SU-DHL-6 (cell line): Measurements from ENCODE around the gene ARVCF.

ENCODE experiments used
- H2AFZ ChIP-seq: fragments of 200-600 bp; sonication (generic); 2 replicates; pipeline ENCODE4 v1.6.1; 2014; ENCODE audit warnings: low read depth, mild to moderate bottlenecking, moderate library complexity, mixed read lengths, antibody characterized with exemption, low read length; ENCODE audit not compliant: severe bottlenecking
- H3F3A ChIP-seq: fragments of 200-600 bp; shearing (Covaris generic); 2 replicates; pipeline ENCODE4 v1.6.0; 2016; ENCODE audit warnings: antibody characterized with exemption, mild to moderate bottlenecking; ENCODE audit not compliant: insufficient read depth
- H3K27ac ChIP-seq: fragments of 200-600 bp; sonication (generic); 2 replicates; pipeline ENCODE4 v1.5.1; 2016; ENCODE audit warnings: low read depth, mild to moderate bottlenecking, low read length, moderate library complexity, mixed read lengths
- H3K27me3 ChIP-seq: fragments of 200-600 bp; sonication (generic), shearing (Covaris generic); 2 replicates; pipeline ENCODE4 v1.6.0; 2014; ENCODE audit warnings: mild to moderate bottlenecking, low read length
- H3K36me3 ChIP-seq: fragments of 200-600 bp; sonication (generic); 2 replicates; pipeline ENCODE4 v1.6.1; 2014; ENCODE audit warnings: mild to moderate bottlenecking, low read length, mixed read lengths
- H3K4me2 ChIP-seq: fragments of 300-600, 200-600 bp; shearing (Covaris generic), sonication (generic); 2 replicates; pipeline ENCODE4 v1.6.0; 2014; ENCODE audit warnings: low read length, low read depth, mild to moderate bottlenecking; ENCODE audit not compliant: poor library complexity, severe bottlenecking
- H3K4me3 ChIP-seq: fragments of 200-600 bp; sonication (generic); 2 replicates; pipeline ENCODE4 v1.5.1; 2014; ENCODE audit warnings: antibody characterized with exemption, low read length, mild to moderate bottlenecking, mixed read lengths; ENCODE audit not compliant: insufficient read depth, poor library complexity, severe bottlenecking
- H3K79me2 ChIP-seq: fragments of 200-600 bp; sonication (generic); 2 replicates; pipeline ENCODE4 v1.6.1; 2014; ENCODE audit warnings: mild to moderate bottlenecking, low read length, moderate library complexity; ENCODE audit not compliant: insufficient read depth
- H3K9ac ChIP-seq: fragments of 200-600 bp; sonication (generic); 2 replicates; pipeline ENCODE4 v1.7.0; 2014; ENCODE audit warnings: mild to moderate bottlenecking, low read length
- H3K9me2 ChIP-seq: fragments of 200-600 bp; sonication (generic); replicated peaks from 2 replicates; pipeline ENCODE4 v1.6.1; 2014; ENCODE audit warnings: low read length; ENCODE audit not compliant: insufficient read depth
- H3K9me3 ChIP-seq: fragments of 200-600 bp; sonication (generic); 2 replicates; pipeline ENCODE4 v1.6.1; 2014; ENCODE audit warnings: low read length, mixed read lengths; ENCODE audit not compliant: insufficient read depth
- H4K20me1 ChIP-seq: fragments of 200-600 bp; sonication (generic); 2 replicates; pipeline ENCODE4 v1.6.1; 2014; ENCODE audit warnings: low read depth, mild to moderate bottlenecking, antibody characterized with exemption, low read length, moderate library complexity, mixed read lengths
- EZH2phosphoT487 ChIP-seq: fragments of 200-600 bp; sonication (generic), shearing (Covaris generic); conservative IDR thresholded peaks from 2 replicates; pipeline ENCODE4 v1.6.1; 2018; ENCODE audit warnings: mild to moderate bottlenecking, antibody characterized with exemption, low read length, moderate library complexity, mixed read lengths
- TF ChIP-seq, protein P1 (sequence below): fragments of 200-600 bp; sonication (generic); IDR thresholded peaks from one replicate; pipeline ENCODE4 v1.5.1; 2017; ENCODE audit warnings: antibody characterized with exemption, mild to moderate bottlenecking, low read length, moderate library complexity; ENCODE audit not compliant: insufficient read depth, poor library complexity, severe bottlenecking

ARVCF gene

DNA sequence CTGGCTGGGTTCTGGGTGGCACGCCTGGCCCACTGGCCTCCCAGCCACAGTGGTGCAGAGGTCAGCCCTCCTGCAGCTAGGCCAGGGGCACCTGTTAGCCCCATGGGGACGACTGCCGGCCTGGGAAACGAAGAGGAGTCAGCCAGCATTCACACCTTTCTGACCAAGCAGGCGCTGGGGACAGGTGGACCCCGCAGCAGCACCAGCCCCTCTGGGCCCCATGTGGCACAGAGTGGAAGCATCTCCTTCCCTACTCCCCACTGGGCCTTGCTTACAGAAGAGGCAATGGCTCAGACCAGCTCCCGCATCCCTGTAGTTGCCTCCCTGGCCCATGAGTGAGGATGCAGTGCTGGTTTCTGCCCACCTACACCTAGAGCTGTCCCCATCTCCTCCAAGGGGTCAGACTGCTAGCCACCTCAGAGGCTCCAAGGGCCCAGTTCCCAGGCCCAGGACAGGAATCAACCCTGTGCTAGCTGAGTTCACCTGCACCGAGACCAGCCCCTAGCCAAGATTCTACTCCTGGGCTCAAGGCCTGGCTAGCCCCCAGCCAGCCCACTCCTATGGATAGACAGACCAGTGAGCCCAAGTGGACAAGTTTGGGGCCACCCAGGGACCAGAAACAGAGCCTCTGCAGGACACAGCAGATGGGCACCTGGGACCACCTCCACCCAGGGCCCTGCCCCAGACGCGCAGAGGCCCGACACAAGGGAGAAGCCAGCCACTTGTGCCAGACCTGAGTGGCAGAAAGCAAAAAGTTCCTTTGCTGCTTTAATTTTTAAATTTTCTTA, 47.3 kb downstream of the ARVCF start:
- no peaks in the 10 kb centered on the region for H3K36me3 ChIP-seq
- H4K20me1 ChIP-seq: no peaks in the 10 kb centered on the region
- no peaks in the 10 kb centered on the region for H3K9me2 ChIP-seq
- TF ChIP-seq EZH2phosphoT487: no peak
- TF ChIP-seq, protein P1, sequence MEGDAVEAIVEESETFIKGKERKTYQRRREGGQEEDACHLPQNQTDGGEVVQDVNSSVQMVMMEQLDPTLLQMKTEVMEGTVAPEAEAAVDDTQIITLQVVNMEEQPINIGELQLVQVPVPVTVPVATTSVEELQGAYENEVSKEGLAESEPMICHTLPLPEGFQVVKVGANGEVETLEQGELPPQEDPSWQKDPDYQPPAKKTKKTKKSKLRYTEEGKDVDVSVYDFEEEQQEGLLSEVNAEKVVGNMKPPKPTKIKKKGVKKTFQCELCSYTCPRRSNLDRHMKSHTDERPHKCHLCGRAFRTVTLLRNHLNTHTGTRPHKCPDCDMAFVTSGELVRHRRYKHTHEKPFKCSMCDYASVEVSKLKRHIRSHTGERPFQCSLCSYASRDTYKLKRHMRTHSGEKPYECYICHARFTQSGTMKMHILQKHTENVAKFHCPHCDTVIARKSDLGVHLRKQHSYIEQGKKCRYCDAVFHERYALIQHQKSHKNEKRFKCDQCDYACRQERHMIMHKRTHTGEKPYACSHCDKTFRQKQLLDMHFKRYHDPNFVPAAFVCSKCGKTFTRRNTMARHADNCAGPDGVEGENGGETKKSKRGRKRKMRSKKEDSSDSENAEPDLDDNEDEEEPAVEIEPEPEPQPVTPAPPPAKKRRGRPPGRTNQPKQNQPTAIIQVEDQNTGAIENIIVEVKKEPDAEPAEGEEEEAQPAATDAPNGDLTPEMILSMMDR: no peak
- no peaks in the 10 kb centered on the region for H3K27me3 ChIP-seq
- no peak overlapping the region for H2AFZ ChIP-seq
- no peak overlapping the region for H3K4me3 ChIP-seq
- H3K4me2 ChIP-seq: no peak overlapping the region
- no peaks in the 10 kb centered on the region for H3K9me3 ChIP-seq
- no peak overlapping the region for H3K9ac ChIP-seq
- H3K79me2 ChIP-seq: no peaks in the 10 kb centered on the region
- no peaks in the 10 kb centered on the region for H3F3A ChIP-seq
- H3K27ac ChIP-seq: no peak overlapping the region

DNA sequence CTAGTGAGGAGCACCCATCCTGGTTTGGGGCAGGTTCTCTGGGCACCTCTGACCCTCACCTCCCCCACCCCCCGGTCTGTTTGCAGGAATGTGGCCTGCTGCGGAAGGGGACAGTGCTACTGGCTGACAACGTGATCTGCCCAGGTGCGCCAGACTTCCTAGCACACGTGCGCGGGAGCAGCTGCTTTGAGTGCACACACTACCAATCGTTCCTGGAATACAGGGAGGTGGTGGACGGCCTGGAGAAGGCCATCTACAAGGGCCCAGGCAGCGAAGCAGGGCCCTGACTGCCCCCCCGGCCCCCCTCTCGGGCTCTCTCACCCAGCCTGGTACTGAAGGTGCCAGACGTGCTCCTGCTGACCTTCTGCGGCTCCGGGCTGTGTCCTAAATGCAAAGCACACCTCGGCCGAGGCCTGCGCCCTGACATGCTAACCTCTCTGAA, 48.2 kb downstream of the ARVCF start:
- H2AFZ ChIP-seq: no peak overlapping the region
- H4K20me1 ChIP-seq: no peaks in the 10 kb centered on the region
- no peak overlapping the region for H3K4me2 ChIP-seq
- TF ChIP-seq EZH2phosphoT487: no peak
- TF ChIP-seq, protein P1: no peak
- H3K9me2 ChIP-seq: no peaks in the 10 kb centered on the region
- H3K36me3 ChIP-seq: no peaks in the 10 kb centered on the region
- no peak overlapping the region for H3K9ac ChIP-seq
- no peak overlapping the region for H3K27ac ChIP-seq
- H3F3A ChIP-seq: no peaks in the 10 kb centered on the region
- H3K4me3 ChIP-seq: no peak overlapping the region
- H3K79me2 ChIP-seq: no peaks in the 10 kb centered on the region
- H3K9me3 ChIP-seq: no peaks in the 10 kb centered on the region
- no peaks in the 10 kb centered on the region for H3K27me3 ChIP-seq

DNA sequence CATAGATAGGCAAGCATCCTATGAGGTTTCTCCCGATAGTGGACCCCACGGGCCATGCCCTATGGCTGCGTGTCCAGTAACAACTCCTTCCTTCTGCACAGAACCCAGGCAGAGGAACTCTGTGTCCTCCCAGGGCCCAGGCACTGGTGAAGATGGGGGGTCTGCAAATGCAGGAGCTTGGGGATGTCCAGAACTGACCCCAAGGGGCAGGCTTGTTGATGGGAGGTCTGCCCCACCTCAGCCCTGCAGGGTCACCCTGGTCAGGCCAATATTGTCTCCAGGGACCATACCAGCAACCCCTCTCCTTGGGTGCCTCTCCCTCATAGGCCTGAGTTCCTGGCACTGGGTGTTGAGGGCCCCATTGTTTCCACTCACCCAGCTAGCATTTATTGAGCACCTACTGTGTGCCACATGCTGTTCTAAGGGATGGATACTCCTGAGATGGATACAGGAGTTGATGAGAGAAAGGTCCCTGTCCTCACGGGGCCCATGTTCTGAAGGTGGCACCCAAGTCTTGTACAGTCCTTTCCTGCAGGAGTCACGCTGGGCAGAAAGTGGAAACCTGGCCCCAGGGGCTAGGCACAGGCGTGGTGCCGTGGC, 48.7 kb downstream of the ARVCF start:
- Histone ChIP-seq H3K27me3 (no peaks in the 10 kb centered on the region), H3F3A (no peaks in the 10 kb centered on the region), H2AFZ (no peak overlapping the region), H4K20me1 (no peaks in the 10 kb centered on the region), H3K27ac (no peak overlapping the region), H3K79me2 (no peaks in the 10 kb centered on the region), H3K9me3 (no peaks in the 10 kb centered on the region), H3K4me2 (no peak overlapping the region), H3K9ac (no peak overlapping the region), H3K4me3 (no peak overlapping the region), H3K9me2 (no peaks in the 10 kb centered on the region), H3K36me3 (no peaks in the 10 kb centered on the region)
- TF ChIP-seq, protein P1: no peak
